ENCODE data around the gene LRRFIP1.

The LRRFIP1 gene

GRCh38 chr2:237691029-237691907 lies 63.9 kb downstream of the LRRFIP1 start:
- no peak for DNase-seq

DNA sequence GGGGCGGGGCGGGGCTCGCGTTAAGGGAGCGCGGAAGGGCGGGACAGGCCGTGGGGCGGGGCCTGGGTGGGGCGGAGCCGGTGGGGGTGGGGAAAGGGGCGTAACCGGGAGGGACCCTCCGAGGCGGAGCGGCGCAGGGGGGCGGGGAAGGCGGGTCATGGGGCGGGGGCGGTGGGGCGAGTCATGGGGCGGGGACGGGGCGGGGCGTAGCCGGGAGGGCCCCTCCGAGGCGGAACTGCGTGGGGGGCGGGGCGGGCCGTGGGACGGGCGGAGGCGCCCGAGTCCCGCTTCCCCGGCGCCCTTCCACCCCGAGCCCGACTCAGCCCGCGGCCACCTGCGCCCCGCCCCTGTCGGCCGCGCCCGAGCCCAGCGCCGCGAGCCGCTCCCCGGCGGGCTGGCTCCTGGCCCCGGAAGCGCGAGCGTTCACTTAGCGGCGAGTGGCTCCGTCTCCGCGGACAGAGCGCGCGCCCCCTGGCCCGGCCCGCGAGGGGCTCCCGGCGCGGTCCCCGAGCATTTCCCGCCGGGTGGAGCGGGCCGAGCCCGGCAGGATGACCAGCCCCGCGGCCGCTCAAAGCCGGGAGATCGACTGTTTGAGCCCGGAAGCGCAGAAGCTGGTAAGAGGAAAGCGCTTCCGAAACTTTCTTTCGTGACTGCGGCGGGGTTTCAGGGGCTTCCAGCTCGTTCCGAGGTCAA lies 64.7 kb downstream of the LRRFIP1 start:
- DNase-seq = peak; percentile 96

DNA sequence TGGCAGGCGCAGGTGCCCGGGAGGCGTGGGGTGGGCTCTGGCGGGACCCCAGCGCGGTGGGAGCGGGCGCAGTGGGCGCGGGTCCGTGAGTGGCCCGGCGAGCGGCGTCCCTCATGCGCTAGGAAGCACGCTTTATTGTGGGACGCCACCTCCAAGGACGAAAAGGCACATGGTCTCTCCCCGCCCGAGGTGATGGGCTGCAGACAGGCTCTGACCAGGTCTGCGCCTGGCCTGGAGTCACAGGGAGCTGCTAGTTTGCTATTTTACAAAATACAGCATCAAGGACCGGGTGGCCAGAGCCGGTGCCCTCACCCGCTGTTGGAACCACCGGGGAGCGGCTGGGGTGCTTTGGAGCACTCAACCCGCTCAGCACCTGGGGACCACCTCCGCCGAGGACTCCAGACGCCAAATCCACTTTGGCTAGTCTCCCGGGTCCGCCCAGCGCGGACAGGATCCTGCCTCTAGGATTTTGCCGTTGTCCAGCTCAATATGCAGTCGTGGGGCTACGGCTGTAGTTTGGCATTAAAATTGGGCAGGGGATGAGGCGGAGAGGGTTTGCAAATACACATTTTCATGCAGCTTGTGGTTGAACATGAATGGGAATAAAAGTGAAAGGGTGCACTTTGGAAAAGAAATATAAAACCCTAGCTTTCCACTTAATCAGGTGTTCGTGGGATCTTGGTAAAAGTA lies 65.4 kb downstream of the LRRFIP1 start:
- DNase-seq = no peak

- DNase-seq = no peak
Observed at GRCh38 chr2:237693291-237693994, 66.1 kb downstream of the LRRFIP1 start.

DNA sequence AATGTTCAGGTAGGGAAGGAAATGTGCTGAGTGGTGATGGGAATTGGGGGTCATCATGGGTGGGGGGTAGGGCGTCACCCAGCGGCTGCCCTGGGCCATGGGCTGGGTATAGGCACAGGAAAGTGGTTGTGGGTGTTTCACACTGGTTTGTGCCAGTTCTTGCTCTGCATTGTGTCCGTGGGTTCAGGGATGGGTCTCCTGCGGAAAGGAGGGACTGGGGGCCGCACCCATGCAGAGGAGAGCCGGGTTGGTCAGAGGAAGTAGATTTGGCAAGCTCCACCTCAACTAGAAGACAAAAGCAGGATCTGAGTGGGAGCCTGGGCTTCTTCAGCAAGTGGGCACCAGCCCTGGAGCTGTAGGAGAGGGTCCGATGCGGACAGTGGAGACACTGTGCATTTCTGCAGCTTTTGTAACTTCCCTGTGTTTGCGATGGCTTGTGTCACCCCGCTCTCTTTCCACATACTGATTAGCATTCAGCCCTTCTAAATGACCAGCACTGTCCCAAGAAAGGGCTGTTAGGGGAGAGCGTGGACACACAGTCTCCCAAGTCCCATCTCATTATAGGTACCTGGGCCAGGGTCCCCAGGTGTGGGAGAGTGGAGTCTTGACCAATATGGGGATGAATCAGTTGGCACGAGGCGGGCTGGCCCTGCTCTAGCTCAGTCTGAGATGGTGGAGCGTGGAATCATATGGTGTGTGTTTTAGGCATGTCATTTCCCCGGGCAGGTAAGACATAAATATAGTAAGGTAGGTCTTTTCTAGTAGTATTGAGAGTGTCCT lies 67.2 kb downstream of the LRRFIP1 start:
- no peak for DNase-seq

- DNase-seq = no peak
Observed at GRCh38 chr2:237695201-237695780, 67.9 kb downstream of the LRRFIP1 start.

GRCh38 chr2:237696461-237696860 lies 69.1 kb downstream of the LRRFIP1 start:
- DNase-seq = no peak

DNA sequence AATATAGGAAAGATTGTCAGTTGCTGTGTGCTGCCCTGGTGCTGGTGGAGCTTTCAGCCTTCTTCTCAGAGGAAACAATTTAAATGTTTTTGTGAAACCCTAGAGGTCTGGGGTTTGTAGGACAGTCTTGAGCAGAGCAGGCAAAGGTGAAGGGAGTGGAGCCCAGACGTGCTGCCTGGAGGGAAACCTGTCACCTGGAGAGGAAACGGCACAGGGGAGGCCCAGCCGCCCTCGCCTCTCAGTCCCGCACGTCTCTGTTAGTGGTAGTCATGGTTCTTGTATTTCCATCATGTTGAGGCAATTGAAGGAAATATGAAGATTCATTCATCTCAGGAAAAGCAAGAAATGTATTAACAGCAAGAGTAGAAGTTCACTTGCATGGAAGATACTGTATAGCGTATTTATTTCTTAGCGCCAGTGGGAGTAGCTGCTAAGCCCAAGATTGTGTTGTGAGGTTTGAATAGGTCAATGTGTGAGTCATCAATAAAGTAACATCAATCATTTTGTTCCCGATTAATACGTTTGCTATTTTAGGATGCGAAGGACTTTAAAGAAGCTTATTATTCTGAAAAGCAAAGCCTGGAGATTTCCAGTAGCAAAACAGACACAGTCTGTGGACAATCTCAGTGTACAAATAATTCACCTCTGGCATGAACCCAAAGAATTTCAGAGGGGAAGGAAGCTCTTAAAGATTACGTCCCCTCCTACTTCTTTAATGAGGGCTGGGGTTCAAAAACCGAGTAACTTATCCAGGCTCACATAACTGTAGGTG lies 70.4 kb downstream of the LRRFIP1 start:
- DNase-seq = no peak

GRCh38 chr2:237698358-237698694 lies 70.9 kb downstream of the LRRFIP1 start:
- no peak for DNase-seq

DNA sequence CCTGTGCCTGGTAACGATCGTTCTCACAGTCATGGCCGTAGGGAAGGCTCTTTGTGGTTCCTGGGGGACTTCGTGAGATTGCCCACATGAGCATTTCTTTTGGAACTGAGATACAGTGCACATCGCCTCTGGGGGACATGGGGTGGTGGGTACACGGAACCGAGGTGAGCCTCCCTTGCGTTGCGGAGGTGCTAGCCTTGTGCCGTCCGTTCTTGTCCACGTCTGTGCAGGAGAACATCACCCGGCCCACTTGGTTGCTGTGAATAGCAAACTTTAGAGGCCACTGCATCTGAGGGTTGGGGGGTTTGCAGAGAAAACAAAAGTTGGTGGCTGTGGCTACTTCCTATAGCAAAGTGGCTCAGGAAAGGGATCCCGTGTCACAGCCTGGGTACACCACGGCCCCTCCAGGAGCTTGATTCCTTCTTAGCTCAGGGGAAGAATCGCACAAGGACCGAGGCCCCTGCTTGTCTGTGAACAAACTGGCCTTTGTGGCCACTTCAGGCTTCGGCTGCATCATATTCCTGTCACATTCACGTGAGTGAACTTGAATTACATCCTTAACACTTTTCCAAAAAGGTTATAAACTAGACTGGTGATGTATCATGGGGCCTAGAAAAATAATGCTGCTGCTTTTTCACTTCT lies 72.6 kb downstream of the LRRFIP1 start:
- no peak for DNase-seq

DNA sequence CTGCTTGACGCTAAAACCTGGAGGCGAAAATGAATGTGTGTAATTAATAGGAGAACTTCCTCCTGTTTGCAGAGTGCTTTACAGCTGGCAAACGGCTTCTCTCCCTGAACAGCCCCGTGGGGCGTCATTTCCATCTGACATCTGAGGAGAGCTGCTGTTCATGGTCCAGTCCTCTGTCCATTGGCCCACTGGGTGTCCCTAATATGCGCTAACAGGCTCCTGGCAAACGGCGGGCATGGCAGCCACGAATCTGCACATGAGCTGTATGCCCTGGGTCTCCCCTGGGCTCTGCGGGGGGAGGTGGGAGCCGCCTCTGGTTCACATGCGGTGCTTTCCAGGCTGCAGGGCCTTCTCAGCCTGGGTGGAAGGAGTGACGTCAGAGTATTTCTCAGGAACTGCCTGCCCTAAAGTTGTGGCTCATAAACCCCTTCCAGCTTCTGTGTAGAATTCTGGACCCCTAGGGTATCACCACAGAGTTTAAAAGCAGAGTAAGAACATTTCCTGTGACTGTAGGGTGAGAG lies 73.2 kb downstream of the LRRFIP1 start:
- peak; percentile 56 for DNase-seq

GRCh38 chr2:237701033-237701858 lies 73.9 kb downstream of the LRRFIP1 start:
- DNase-seq = no peak

- no peak for DNase-seq
Observed at GRCh38 chr2:237701859-237702390, 74.5 kb downstream of the LRRFIP1 start.

DNA sequence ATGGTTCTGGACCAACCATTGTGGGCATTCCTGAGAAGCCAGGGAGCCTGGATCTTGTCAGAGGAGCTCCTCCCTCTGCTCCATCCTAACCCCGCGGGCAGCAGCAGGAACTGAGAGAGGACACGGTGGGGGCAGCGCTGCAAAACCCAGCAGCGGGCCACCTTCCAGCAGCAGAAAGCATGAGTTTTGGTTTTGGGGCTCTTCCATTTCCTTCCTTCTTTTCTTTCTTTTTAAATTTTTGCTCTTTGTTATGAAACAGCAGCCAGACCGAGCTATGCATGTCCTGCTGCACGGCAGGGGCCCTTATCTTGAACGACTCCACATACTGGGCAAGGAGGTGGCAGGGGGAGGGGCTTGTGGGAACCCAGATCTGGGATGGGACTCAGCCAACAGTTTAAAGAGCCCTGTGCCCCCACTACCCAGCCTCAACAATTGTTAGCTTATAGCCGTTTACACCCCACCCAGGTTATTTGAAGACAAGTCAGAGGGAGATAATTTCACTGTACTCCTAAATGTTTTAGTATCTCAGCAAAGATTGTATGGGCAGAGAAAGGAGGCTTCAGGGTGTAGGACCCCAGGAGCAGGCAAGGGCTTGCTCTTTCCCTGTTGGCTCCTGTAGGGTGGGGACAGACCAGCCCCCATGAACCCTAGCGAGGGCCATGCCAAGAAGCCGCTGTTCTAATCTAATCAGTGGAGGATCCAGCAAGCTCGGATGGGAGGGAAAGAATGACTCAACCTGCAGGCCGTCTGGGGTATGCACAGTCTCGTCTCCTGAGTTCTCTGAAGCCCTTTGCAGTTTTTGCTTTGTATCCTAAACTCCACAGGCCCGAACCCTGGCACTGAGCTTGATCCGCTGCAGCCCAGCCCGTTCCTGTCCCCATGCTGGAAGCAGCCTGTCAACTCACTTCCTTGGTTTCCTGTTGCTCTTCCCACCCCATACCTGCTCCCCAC lies 75.3 kb downstream of the LRRFIP1 start:
- no peak for DNase-seq

DNA sequence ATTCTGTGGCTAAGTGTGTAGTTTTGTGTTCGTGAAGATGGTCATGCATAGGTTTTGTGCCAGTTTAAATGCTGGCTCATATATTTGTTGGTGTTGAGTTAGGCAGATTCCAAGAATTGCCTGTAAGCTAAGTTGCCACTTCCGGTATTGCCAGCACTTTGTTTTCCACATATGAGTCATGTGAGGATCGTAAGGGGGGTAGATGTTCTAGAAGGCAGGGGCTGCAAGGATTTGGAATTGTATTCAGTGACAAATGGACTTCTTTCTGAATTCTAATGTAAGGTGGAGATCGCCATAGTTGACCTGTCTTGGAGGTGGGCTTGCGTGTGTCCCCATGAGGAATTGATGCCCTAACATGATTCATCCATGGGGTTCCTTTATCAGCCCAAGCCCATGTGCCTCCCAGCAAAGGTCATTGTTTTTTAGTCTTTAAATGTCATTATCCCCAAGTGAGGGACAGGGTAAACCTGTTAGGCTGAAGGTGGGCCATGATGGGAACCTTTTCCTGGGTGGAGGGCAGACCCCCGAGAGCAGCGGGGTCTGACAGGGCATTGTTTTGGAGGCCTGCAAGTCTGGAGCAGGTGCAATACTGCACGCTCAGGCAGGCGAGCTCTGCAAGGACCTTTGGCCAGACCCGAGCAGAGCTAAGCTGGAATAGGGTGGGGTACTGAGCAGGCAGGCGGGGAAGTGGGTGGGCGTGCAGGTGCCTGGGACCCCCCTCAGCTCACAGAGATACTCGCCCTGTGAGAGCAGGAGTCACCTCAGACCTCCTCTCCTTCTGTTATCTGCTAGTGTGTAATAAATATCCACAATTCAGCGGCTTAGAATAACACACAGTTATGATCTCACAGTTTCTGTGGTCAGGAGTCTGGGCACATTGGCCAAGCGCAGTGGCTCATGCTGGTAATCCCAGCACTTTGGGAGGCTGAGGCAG lies 77.4 kb downstream of the LRRFIP1 start:
- no peak for DNase-seq

DNA sequence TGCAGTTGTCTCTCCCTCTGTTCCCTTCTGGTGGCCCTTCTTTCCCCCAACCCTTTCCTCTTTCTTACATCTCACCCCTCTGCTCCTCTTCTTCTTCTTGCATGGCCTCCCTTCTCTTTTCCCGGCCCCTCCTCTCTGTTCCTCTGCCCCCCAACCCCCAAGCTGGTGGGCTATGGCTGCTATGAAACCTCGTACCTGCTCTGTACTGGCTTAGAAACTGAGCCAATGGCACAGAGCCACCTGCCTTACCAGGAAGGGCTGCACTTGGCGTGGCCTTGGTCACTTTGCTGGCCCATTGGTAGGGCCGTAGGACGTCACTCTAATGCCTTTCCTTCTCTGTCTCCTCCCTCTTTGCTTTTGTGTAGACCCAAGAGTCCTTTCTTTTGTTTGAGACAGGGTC lies 78.9 kb downstream of the LRRFIP1 start:
- no peak for DNase-seq

GRCh38 chr2:237708065-237708398 lies 80.6 kb downstream of the LRRFIP1 start:
- DNase-seq = no peak

All from effector CD8-positive, alpha-beta T cell (primary cell).